Suprapubic skin (tissue), 3 donors: ENCODE data around the gene COL8A2.

Source experiments
- EP300 ChIP-seq: sonication (generic); formaldehyde crosslinking; IDR thresholded peaks from one replicate; pipeline ENCODE4 v1.6.1; 2017; ENCODE audit warnings: antibody characterized with exemption
- POLR2A ChIP-seq, 2 donors: fragments of 450-650 bp; IDR thresholded peaks; one replicate each; pipeline ENCODE4 v1.6.1; 2017; ENCODE audit warnings: antibody characterized with exemption in 2 of 2, mild to moderate bottlenecking in 2 of 2, moderate library complexity in 2 of 2
- TF ChIP-seq, protein P1 (sequence below), 2 donors: fragments of 200-600 bp in 1 of 2; fragments of 450-650 bp in 1 of 2; sonication (generic) in 1 of 2; IDR thresholded peaks; one replicate each; pipeline ENCODE4 v1.5.1; 2016 to 2019; ENCODE audit warnings: antibody characterized with exemption in 2 of 2, mild to moderate bottlenecking in 1 of 2, moderate library complexity in 1 of 2

DNA sequence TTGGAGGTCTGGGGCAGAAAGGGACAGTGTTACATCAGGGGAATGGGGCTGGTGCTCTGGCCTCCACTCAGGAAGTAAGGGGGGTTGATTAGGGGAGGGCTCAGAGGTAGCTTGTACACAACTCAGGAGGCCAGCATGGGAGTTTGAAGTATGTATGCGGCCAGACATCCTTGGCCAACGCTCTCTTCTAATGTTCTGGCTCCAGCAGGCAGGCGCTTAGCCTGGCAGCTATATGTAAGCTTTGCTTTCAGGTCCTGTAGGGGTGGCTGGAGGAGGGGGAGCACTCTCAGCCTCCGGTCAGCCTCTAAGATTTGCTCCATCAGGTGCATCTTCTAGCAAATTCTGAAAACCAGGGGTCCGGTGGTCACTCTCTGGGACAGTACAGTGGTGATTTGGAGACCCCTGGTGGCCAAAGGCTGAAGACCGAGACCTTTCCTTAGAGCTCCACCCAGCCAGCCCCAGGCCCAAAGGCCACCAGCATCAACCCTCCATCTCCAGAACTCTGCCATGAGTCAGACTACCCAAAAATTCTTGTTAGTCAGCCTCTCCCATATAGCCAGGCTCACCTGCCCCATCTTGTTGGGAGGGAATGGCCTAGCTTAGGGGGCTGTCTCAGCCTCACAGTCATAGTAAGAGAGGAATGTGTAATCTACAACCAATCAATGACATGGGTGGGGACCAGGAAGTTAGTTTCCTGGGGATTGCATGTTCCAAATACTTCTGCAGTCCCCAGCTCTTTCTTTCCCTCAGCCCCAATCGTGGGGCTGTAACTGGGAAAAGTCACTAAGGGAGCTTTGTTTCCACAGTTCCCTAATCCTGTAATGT, 9.7 kb upstream of the COL8A2 start:
- TF ChIP-seq POLR2A (IDR thresholded peaks at IDR 0.05) (no peak), EP300 (no peak)
- TF ChIP-seq, protein P1, sequence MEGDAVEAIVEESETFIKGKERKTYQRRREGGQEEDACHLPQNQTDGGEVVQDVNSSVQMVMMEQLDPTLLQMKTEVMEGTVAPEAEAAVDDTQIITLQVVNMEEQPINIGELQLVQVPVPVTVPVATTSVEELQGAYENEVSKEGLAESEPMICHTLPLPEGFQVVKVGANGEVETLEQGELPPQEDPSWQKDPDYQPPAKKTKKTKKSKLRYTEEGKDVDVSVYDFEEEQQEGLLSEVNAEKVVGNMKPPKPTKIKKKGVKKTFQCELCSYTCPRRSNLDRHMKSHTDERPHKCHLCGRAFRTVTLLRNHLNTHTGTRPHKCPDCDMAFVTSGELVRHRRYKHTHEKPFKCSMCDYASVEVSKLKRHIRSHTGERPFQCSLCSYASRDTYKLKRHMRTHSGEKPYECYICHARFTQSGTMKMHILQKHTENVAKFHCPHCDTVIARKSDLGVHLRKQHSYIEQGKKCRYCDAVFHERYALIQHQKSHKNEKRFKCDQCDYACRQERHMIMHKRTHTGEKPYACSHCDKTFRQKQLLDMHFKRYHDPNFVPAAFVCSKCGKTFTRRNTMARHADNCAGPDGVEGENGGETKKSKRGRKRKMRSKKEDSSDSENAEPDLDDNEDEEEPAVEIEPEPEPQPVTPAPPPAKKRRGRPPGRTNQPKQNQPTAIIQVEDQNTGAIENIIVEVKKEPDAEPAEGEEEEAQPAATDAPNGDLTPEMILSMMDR (IDR thresholded peaks at IDR 0.05): peak; percentile 53 to 67
